Neural progenitor cell (in vitro differentiated cells): Measurements from ENCODE around the gene ZNF621. TPM values are rescaled to one million over a fixed set of nuclear protein-coding genes. Genes with fewer than 3 reads are reported as not detected.

Source experiments
- DNase-seq: peaks from one replicate; pipeline ENCODE4 v3.0.0-alpha.2; 2016; ENCODE audit warnings: low spot score
- H2AFZ ChIP-seq: fragments of 200-600 bp; sonication (generic); replicated peaks from 2 replicates; pipeline ENCODE4 v1.6.1; 2016; ENCODE audit warnings: antibody characterized with exemption
- H3F3A ChIP-seq: fragments of 200-600 bp; sonication (generic); 2 replicates; pipeline ENCODE4 v1.6.1; 2016; ENCODE audit warnings: antibody characterized with exemption, low read depth
- H3K27ac ChIP-seq: fragments of 200-600 bp; sonication (generic); 2 replicates; pipeline ENCODE4 v1.5.1; 2016; ENCODE audit warnings: mild to moderate bottlenecking
- H3K27me3 ChIP-seq: fragments of 200-600 bp; sonication (generic); 2 replicates; pipeline ENCODE4 v1.6.1; 2016; ENCODE audit warnings: mild to moderate bottlenecking, moderate library complexity
- H3K36me3 ChIP-seq: fragments of 200-600 bp; sonication (generic); 2 replicates; pipeline ENCODE4 v1.5.1; 2016
- H3K4me1 ChIP-seq: fragments of 200-600 bp; sonication (generic); 2 replicates; pipeline ENCODE4 v1.6.1; 2016; ENCODE audit warnings: mixed run types
- H3K4me2 ChIP-seq: fragments of 200-600 bp; sonication (generic); 2 replicates; pipeline ENCODE4 v1.6.1; 2016
- H3K4me3 ChIP-seq: fragments of 200-600 bp; sonication (generic); 2 replicates; pipeline ENCODE4 v1.5.1; 2016
- H3K79me2 ChIP-seq: fragments of 200-600 bp; sonication (generic); 2 replicates; pipeline ENCODE4 v1.6.1; 2016; ENCODE audit warnings: low read depth
- H3K9ac ChIP-seq: fragments of 200-600 bp; sonication (generic); 2 replicates; pipeline ENCODE4 v1.6.1; 2016
- H3K9me3 ChIP-seq: fragments of 200-600 bp; sonication (generic); 2 replicates; pipeline ENCODE4 v1.5.1; 2016; ENCODE audit warnings: low read depth
- H4K20me1 ChIP-seq: fragments of 200-600 bp; sonication (generic); 2 replicates; pipeline ENCODE4 v1.6.1; 2016; ENCODE audit warnings: low read depth
- H3K27ac Mint-ChIP-seq: 3 replicates; pipeline ENCODE4 v1.8.0; 2021; ENCODE audit warnings: mixed read lengths
- H3K27me3 Mint-ChIP-seq: 2 replicates; pipeline ENCODE4 v1.8.0; 2022; ENCODE audit warnings: low read depth, mild to moderate bottlenecking, inconsistent platforms, moderate library complexity, mixed read lengths; ENCODE audit not compliant: insufficient read depth
- H3K36me3 Mint-ChIP-seq: 3 replicates; pipeline ENCODE4 v1.8.0; 2021; ENCODE audit warnings: mixed read lengths
- H3K4me1 Mint-ChIP-seq: 3 replicates; pipeline ENCODE4 v1.8.0; 2021; ENCODE audit warnings: mixed read lengths
- H3K4me3 Mint-ChIP-seq: 3 replicates; pipeline ENCODE4 v1.8.0; 2021; ENCODE audit warnings: mild to moderate bottlenecking, moderate library complexity, mixed read lengths
- H3K9me3 Mint-ChIP-seq: 3 replicates; pipeline ENCODE4 v1.8.0; 2020; ENCODE audit warnings: mixed read lengths
- CTCF ChIP-seq: fragments of 200-600 bp; sonication (generic); IDR thresholded peaks from 2 replicates; pipeline ENCODE4 v1.5.1; 2017; ENCODE audit warnings: antibody characterized with exemption, mild to moderate bottlenecking
- EZH2 ChIP-seq: fragments of 200-600 bp; sonication (generic); IDR thresholded peaks from 2 replicates; pipeline ENCODE4 v1.6.1; 2017; ENCODE audit warnings: antibody characterized with exemption, mild to moderate bottlenecking, moderate library complexity
- EZH2phosphoT487 ChIP-seq: fragments of 200-600 bp; sonication (generic); IDR thresholded peaks from 2 replicates; pipeline ENCODE4 v1.6.1; 2017; ENCODE audit warnings: antibody characterized with exemption
- total RNA-seq: library from RNA; depleted of rRNA; stranded (reverse); fragments of >200 nt; gene quantifications from 2 replicates; pipeline ENCODE4 v1.2.3, GENCODE V29; 2015; ENCODE audit warnings: low replicate concordance

The ZNF621 gene
- total RNA-seq, 1 donor from 2014 or later = 24.8 TPM

- no peak for DNase-seq
- Histone ChIP-seq H3K9ac (no peak overlapping the region), H3F3A (no peaks in the 10 kb centered on the region), H3K79me2 (no peaks in the 10 kb centered on the region), H2AFZ (no peak overlapping the region), H3K4me2 (no peak overlapping the region), H3K27ac (no peak overlapping the region), H3K36me3 (peaks cover 12% of the 10 kb centered on the region), H3K27me3 (no peaks in the 10 kb centered on the region), H4K20me1 (no peaks in the 10 kb centered on the region), H3K9me3 (no peaks in the 10 kb centered on the region), H3K4me3 (no peak overlapping the region), H3K4me1 (no peaks in the 10 kb centered on the region)
- no peak overlapping the region for H3K27ac Mint-ChIP-seq
- TF ChIP-seq CTCF = no peak
- no peak for TF ChIP-seq EZH2phosphoT487
- TF ChIP-seq EZH2 = no peak
- H3K4me1 Mint-ChIP-seq = no peaks in the 10 kb centered on the region
- H3K4me3 Mint-ChIP-seq = no peak overlapping the region
- peaks cover 37% of the 10 kb centered on the region for H3K36me3 Mint-ChIP-seq
- H3K9me3 Mint-ChIP-seq = peaks cover 22% of the 10 kb centered on the region
- peaks cover 2% of the 10 kb centered on the region for H3K27me3 Mint-ChIP-seq
Observed at GRCh38 chr3:40487172-40487571, 37.6 kb upstream of the ZNF621 start.

- Histone ChIP-seq H3K4me3 (no peak overlapping the region), H2AFZ (no peak overlapping the region), H3K36me3 (peaks cover 12% of the 10 kb centered on the region), H3K27me3 (no peaks in the 10 kb centered on the region), H3K27ac (no peak overlapping the region), H3K9ac (no peak overlapping the region), H3K4me2 (no peak overlapping the region), H3K9me3 (no peaks in the 10 kb centered on the region), H4K20me1 (no peaks in the 10 kb centered on the region), H3K79me2 (no peaks in the 10 kb centered on the region), H3F3A (no peaks in the 10 kb centered on the region), H3K4me1 (no peaks in the 10 kb centered on the region)
- Mint-ChIP-seq H3K36me3 (peaks cover 29% of the 10 kb centered on the region), H3K27me3 (no peaks in the 10 kb centered on the region), H3K27ac (no peak overlapping the region), H3K9me3 (peaks cover 20% of the 10 kb centered on the region), H3K4me1 (no peaks in the 10 kb centered on the region), H3K4me3 (no peak overlapping the region)
- DNase-seq = no peak
- TF ChIP-seq EZH2 = no peak
- TF ChIP-seq CTCF = no peak
- no peak for TF ChIP-seq EZH2phosphoT487
Observed at GRCh38 chr3:40490916-40491315, 33.8 kb upstream of the ZNF621 start.

- H3K9me3 Mint-ChIP-seq = peaks cover 2% of the 10 kb centered on the region
- Histone ChIP-seq H3K36me3 (no peaks in the 10 kb centered on the region), H3K27ac (no peak overlapping the region), H3F3A (no peaks in the 10 kb centered on the region), H3K4me2 (no peak overlapping the region), H3K4me1 (no peaks in the 10 kb centered on the region), H3K27me3 (no peaks in the 10 kb centered on the region), H3K9me3 (no peaks in the 10 kb centered on the region), H2AFZ (no peak overlapping the region), H3K4me3 (no peak overlapping the region), H3K79me2 (no peaks in the 10 kb centered on the region), H4K20me1 (no peaks in the 10 kb centered on the region), H3K9ac (peak overlapping the region; percentile 9)
- TF ChIP-seq EZH2 (no peak), EZH2phosphoT487 (no peak), CTCF (no peak)
- no peaks in the 10 kb centered on the region for H3K27me3 Mint-ChIP-seq
- H3K27ac Mint-ChIP-seq = no peak overlapping the region
- no peak for DNase-seq
- H3K36me3 Mint-ChIP-seq = peaks cover 7% of the 10 kb centered on the region
- H3K4me1 Mint-ChIP-seq = no peaks in the 10 kb centered on the region
- no peak overlapping the region for H3K4me3 Mint-ChIP-seq
Observed at GRCh38 chr3:40494698-40495097, 30.1 kb upstream of the ZNF621 start.

GRCh38 chr3:40497288-40497687 is 27.5 kb upstream of the ZNF621 start:
- no peak overlapping the region for H3K27ac ChIP-seq
- no peaks in the 10 kb centered on the region for H3K27me3 ChIP-seq
- no peak overlapping the region for H3K4me3 ChIP-seq
- Mint-ChIP-seq H3K4me3 (no peak overlapping the region), H3K27me3 (peaks cover 5% of the 10 kb centered on the region), H3K9me3 (peaks cover 2% of the 10 kb centered on the region), H3K27ac (no peak overlapping the region), H3K36me3 (no peaks in the 10 kb centered on the region), H3K4me1 (no peaks in the 10 kb centered on the region)
- no peaks in the 10 kb centered on the region for H3K79me2 ChIP-seq
- H3F3A ChIP-seq = no peaks in the 10 kb centered on the region
- TF ChIP-seq CTCF (no peak), EZH2phosphoT487 (no peak), EZH2 (no peak)
- no peaks in the 10 kb centered on the region for H3K9me3 ChIP-seq
- no peaks in the 10 kb centered on the region for H3K4me1 ChIP-seq
- H3K9ac ChIP-seq = no peak overlapping the region
- no peaks in the 10 kb centered on the region for H3K36me3 ChIP-seq
- DNase-seq = no peak
- H2AFZ ChIP-seq = no peak overlapping the region
- no peaks in the 10 kb centered on the region for H4K20me1 ChIP-seq
- H3K4me2 ChIP-seq = no peak overlapping the region
